GM12801 (cell line): Measurements from ENCODE around the gene ZNF26.

ENCODE experiments used
- TF ChIP-seq, protein P1 (sequence below): IDR thresholded peaks from one replicate; pipeline ENCODE4 v1.5.1; 2011; ENCODE audit warnings: control low read depth; ENCODE audit not compliant: insufficient read length; ENCODE audit errors: extremely low read depth

The ZNF26 gene

DNA sequence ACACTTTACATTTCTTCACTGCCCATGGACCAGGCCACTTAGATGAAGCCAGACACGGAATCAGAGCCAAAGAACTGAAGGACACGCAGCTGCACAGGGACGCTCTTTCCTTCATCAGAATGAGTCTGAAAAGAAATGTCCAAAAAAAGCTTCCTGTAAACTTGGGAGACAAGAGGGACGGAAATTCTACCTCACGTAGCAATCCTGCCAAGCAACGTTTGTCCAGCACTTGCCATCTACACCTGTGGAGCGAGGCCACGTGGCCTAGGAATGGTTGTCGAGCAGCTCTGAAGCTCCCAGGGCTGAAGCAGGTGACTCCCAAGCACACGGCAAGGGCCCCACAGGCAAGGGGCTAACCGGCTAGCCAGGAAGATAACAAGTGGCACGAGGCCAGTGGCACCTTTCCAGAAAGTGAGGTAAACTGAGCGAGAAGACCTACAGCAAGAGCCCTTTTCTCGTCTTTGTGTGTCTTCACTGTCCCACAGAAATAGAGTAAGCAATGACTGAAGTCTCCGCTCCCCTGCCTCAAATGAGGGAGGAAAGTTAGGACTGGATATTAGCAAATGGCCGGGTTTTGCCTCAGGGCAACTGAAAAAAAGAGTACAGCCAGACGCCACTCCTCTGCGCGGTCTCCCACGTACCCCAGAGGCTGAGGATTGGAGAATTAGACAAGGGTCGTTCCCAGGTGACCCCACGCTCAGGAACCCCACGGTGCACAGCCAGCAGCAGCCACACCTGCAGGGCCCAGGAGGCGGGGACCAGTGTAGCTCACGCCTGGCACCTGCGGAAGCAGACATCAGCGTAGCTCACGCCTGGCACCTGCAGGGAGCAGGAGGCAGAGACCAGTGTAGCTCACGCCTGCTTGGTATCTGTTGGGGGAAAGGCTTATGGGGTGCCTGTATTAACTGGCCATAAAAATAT lies 37.8 kb upstream of the ZNF26 start:
- TF ChIP-seq, protein P1, sequence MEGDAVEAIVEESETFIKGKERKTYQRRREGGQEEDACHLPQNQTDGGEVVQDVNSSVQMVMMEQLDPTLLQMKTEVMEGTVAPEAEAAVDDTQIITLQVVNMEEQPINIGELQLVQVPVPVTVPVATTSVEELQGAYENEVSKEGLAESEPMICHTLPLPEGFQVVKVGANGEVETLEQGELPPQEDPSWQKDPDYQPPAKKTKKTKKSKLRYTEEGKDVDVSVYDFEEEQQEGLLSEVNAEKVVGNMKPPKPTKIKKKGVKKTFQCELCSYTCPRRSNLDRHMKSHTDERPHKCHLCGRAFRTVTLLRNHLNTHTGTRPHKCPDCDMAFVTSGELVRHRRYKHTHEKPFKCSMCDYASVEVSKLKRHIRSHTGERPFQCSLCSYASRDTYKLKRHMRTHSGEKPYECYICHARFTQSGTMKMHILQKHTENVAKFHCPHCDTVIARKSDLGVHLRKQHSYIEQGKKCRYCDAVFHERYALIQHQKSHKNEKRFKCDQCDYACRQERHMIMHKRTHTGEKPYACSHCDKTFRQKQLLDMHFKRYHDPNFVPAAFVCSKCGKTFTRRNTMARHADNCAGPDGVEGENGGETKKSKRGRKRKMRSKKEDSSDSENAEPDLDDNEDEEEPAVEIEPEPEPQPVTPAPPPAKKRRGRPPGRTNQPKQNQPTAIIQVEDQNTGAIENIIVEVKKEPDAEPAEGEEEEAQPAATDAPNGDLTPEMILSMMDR = no peak

DNA sequence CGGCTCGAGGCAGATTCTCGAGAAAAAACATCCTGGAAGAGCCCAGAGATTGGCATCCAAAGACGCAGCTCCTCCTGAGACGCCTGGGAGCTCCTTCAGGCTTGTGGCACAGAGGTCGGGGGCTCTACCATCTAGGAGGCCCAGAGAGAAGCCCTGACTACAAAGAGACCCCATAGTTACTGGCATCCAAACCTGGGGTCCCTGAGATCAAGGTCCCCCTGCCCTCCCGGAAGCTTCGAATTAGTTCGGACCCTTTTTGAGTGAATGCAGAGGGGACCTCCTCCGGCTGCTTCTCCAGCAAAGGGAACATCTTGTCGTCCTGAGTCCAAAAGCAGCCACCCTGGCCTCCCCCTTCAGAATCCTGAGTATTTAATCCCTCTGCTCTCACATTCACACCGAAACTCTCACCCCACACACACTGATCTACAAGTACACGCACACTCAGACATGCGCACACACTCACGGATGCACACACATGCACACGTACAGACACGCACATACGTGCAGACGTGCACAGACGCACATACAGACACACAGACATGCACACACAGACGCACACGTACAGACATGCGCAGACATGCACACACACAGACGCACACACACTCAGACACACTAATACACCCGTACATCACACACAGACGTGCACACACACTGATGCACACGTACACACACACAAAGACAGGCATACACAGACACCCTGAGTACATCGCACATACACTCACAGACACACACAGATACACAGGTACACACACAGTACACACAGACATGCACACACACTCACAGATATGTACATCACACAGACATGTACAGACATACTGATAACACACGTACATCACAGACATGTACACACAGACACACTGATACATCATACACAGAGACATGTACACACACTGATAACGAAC lies 36.0 kb upstream of the ZNF26 start:
- TF ChIP-seq, protein P1 = no peak

DNA sequence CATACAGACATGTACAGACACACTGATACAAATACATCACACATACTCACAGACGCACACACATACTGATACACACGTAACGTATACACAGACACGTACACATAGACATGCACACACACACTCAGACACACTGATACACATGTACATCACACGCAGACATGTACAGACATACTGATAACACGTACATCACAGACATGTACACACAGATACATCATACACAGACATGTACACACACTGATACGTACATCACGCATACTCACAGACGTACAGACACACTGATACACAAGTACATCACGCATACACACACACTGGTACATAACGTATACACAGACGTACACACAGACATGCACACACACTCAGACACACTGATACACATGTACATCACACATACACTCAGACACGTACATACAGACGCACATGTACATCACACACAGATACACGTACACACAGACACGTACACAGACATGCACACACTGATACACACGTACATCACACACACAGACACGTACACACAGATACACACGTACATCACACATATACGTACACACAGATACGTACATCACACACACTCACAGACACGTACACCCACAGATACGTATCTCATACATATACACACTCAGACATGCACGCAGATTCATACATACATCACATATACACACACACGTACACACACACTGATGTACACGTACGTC lies 35.2 kb upstream of the ZNF26 start:
- TF ChIP-seq, protein P1 = no peak

DNA sequence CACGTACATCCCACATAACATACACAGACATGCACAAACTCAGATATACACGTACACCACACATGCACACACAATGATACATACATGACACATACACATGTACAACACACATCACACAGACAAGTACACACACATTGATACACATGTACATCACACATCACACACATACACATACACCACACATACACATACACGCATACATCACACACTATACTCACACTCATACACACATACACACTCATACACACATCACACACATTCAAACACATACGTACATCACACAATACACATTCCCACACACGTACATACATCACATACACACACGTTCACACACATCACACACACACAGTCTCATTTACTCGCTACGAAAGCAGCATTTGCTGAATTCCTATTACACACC lies 34.5 kb upstream of the ZNF26 start:
- TF ChIP-seq, protein P1 = no peak

DNA sequence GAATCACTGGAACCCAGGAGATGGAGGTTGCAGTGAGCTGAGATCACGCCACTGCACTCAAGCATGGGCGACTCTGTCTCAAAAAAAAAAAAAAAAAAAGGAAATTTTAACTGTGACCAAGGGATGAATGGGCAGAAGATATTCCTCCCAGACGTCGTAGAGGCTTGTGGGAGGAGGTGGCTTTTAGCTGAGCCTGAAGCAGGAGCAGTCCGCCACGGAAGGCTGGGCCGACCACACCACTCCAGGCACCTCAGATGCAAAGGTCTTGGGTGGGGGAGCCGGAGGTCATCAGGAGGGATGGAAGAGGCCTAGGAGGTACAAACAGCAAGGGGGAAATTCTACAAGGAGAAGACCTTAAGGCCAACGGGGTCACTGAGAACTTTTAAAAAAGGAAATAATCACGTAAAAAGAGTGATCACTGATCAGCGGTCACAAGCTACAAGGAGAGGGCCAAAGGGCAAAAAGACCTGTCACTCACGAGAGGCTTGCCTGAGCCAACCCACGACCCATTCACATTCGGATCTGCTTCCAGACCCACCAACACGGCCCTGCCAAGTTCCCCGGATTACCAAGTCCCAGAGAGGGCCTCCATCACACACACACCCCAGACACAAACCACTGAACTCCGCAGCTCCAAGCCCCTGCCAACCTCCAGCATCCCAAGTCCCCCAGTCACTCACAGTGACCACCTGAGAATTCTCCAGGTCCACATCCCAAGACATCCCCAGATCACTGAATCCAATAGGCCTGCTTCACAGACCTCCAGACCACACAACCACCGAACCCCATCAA lies 33.6 kb upstream of the ZNF26 start:
- TF ChIP-seq, protein P1 = no peak

GRCh38 chr12:132953163-132953425 lies 33.1 kb upstream of the ZNF26 start:
- TF ChIP-seq, protein P1 = no peak

DNA sequence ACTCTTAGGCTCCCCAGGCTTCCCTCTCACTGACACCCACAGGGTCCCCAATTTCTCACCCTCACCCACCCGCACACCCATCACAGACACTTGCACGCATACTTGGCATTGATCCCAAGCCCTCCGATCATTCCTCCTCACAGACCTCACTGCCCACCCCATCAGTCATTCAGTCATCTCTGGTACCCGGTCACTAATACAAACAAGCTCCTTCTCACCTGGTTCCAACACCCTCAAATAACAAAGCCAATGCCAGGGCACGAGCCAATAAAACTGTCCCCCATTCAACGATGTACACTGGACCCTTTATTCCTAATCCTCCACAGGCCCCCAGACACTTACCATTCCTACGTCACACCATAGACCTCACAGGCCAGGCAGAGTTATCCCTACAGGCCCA lies 32.4 kb upstream of the ZNF26 start:
- TF ChIP-seq, protein P1 = no peak
